ENCODE results near the gene CCDC40. TPM values are rescaled to one million over a fixed set of nuclear protein-coding genes. Genes with fewer than 3 reads are reported as not detected.

The CCDC40 gene
- total and polyA plus RNA-seq, 2 of the 13 experiments (the other 11 are each of a cell fraction or from before 2014, with no cell fraction given) = 4.1 to 5.5 TPM

DNA sequence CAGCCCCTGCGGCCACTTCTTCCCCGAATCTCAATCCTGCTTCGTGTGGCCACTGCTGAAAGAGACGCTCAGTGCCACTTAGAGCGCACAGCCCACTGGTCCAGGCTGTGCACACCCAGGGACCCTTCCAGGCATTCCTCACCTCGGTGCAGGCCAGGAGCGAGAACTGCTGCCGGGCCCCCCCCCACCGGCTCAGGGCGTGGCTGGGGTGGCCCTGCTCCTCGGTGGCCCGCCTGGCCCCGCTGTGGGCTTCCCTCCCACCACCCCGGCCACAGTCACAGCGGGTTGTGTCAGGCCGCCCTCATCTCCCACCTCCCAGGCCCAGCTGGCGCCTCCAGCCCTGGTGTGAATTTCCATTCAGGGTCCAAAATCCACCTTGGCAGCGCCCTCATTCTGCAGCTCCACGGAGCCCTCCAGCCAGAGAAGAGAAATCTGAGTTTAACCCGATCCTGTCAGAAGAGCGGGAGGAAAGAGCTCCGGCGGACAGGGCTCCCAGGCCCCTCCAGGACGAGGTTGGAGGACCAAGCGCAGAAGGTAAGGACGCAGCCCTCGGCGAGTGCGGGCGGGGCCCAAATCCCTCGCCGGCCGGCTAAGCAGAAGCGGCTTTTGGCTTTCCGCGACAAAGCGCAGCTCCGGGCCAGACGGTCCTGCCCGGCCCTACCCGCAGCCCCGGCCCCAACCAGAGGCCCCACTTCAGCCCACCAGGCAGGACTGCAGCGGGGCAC is 12.8 kb upstream of the CCDC40 start (continued):
- TF ChIP-seq ZNF672 (CRISPR knock-in tag; IDR thresholded peaks at IDR 0.05) (no peak), NR3C1 (CRISPR knock-in tag; IDR thresholded peaks at IDR 0.05) (no peak), NFE2L1 (CRISPR knock-in tag; IDR thresholded peaks at IDR 0.05; ENCODE audit: borderline replicate concordance) (no peak), KDM3A (CRISPR knock-in tag; IDR thresholded peaks at IDR 0.05; ENCODE audit: low read depth) (0 out of 2 replicates have a peak, but pooled peaks have one; percentile 55), KLF15 (CRISPR knock-in tag; IDR thresholded peaks at IDR 0.05; ENCODE audit: borderline replicate concordance) (peak; percentile 54; the same call in 1 of the 2 replicates), MEIS2 (CRISPR knock-in tag; IDR thresholded peaks at IDR 0.05) (peak; percentile 41; the same call in 1 of the 2 replicates), ZNF788 (CRISPR knock-in tag; IDR thresholded peaks at IDR 0.05; ENCODE audit: borderline replicate concordance) (peak; percentile 66; the same call in 1 of the 2 replicates), RCOR2 (CRISPR knock-in tag; IDR thresholded peaks at IDR 0.05) (peak; percentile 59; the same call in 1 of the 2 replicates), NCOA2 (CRISPR knock-in tag; IDR thresholded peaks at IDR 0.05) (peak; percentile 74), ZMAT3 (CRISPR knock-in tag; conservative IDR thresholded peaks at IDR 0.05) (0 out of 2 replicates have a peak, but pooled peaks have one; percentile 33), KAT7 (CRISPR knock-in tag; IDR thresholded peaks at IDR 0.05; ENCODE audit: borderline replicate concordance) (peak; percentile 62; the same call in 1 of the 2 replicates), ZFP36 (IDR thresholded peaks at IDR 0.05; ENCODE audit: borderline replicate concordance, low read depth, low read length, partially characterized antibody) (no peak)
- TF ChIP-seq, protein P1, sequence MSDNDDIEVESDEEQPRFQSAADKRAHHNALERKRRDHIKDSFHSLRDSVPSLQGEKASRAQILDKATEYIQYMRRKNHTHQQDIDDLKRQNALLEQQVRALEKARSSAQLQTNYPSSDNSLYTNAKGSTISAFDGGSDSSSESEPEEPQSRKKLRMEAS (IDR thresholded peaks at IDR 0.05) = peak; percentile 58
- TF ChIP-seq, protein P2, sequence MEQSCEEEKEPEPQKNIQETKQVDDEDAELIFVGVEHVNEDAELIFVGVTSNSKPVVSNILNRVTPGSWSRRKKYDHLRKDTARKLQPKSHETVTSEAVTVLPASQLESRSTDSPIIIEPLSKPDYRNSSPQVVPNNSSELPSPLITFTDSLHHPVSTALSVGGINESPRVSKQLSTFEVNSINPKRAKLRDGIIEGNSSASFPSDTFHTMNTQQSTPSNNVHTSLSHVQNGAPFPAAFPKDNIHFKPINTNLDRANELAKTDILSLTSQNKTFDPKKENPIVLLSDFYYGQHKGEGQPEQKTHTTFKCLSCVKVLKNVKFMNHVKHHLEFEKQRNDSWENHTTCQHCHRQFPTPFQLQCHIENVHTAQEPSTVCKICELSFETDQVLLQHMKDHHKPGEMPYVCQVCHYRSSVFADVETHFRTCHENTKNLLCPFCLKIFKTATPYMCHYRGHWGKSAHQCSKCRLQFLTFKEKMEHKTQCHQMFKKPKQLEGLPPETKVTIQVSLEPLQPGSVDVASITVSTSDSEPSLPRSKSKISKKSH (CRISPR knock-in tag; IDR thresholded peaks at IDR 0.05; ENCODE audit: borderline replicate concordance) = peak; percentile 16; the same call in 1 of the 2 replicates
- TF ChIP-seq, protein P3, sequence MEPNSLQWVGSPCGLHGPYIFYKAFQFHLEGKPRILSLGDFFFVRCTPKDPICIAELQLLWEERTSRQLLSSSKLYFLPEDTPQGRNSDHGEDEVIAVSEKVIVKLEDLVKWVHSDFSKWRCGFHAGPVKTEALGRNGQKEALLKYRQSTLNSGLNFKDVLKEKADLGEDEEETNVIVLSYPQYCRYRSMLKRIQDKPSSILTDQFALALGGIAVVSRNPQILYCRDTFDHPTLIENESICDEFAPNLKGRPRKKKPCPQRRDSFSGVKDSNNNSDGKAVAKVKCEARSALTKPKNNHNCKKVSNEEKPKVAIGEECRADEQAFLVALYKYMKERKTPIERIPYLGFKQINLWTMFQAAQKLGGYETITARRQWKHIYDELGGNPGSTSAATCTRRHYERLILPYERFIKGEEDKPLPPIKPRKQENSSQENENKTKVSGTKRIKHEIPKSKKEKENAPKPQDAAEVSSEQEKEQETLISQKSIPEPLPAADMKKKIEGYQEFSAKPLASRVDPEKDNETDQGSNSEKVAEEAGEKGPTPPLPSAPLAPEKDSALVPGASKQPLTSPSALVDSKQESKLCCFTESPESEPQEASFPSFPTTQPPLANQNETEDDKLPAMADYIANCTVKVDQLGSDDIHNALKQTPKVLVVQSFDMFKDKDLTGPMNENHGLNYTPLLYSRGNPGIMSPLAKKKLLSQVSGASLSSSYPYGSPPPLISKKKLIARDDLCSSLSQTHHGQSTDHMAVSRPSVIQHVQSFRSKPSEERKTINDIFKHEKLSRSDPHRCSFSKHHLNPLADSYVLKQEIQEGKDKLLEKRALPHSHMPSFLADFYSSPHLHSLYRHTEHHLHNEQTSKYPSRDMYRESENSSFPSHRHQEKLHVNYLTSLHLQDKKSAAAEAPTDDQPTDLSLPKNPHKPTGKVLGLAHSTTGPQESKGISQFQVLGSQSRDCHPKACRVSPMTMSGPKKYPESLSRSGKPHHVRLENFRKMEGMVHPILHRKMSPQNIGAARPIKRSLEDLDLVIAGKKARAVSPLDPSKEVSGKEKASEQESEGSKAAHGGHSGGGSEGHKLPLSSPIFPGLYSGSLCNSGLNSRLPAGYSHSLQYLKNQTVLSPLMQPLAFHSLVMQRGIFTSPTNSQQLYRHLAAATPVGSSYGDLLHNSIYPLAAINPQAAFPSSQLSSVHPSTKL (CRISPR knock-in tag; IDR thresholded peaks at IDR 0.05) = peak; percentile 77
- TF ChIP-seq, protein P4, sequence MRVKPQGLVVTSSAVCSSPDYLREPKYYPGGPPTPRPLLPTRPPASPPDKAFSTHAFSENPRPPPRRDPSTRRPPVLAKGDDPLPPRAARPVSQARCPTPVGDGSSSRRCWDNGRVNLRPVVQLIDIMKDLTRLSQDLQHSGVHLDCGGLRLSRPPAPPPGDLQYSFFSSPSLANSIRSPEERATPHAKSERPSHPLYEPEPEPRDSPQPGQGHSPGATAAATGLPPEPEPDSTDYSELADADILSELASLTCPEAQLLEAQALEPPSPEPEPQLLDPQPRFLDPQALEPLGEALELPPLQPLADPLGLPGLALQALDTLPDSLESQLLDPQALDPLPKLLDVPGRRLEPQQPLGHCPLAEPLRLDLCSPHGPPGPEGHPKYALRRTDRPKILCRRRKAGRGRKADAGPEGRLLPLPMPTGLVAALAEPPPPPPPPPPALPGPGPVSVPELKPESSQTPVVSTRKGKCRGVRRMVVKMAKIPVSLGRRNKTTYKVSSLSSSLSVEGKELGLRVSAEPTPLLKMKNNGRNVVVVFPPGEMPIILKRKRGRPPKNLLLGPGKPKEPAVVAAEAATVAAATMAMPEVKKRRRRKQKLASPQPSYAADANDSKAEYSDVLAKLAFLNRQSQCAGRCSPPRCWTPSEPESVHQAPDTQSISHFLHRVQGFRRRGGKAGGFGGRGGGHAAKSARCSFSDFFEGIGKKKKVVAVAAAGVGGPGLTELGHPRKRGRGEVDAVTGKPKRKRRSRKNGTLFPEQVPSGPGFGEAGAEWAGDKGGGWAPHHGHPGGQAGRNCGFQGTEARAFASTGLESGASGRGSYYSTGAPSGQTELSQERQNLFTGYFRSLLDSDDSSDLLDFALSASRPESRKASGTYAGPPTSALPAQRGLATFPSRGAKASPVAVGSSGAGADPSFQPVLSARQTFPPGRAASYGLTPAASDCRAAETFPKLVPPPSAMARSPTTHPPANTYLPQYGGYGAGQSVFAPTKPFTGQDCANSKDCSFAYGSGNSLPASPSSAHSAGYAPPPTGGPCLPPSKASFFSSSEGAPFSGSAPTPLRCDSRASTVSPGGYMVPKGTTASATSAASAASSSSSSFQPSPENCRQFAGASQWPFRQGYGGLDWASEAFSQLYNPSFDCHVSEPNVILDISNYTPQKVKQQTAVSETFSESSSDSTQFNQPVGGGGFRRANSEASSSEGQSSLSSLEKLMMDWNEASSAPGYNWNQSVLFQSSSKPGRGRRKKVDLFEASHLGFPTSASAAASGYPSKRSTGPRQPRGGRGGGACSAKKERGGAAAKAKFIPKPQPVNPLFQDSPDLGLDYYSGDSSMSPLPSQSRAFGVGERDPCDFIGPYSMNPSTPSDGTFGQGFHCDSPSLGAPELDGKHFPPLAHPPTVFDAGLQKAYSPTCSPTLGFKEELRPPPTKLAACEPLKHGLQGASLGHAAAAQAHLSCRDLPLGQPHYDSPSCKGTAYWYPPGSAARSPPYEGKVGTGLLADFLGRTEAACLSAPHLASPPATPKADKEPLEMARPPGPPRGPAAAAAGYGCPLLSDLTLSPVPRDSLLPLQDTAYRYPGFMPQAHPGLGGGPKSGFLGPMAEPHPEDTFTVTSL (CRISPR knock-in tag; IDR thresholded peaks at IDR 0.05; ENCODE audit: borderline replicate concordance) = peak; percentile 56; the same call in 1 of the 2 replicates
- TF ChIP-seq, protein P5, sequence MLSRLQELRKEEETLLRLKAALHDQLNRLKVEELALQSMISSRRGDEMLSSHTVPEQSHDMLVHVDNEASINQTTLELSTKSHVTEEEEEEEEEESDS (CRISPR knock-in tag; IDR thresholded peaks at IDR 0.05; ENCODE audit: borderline replicate concordance) = peak; percentile 74; the same call in 1 of the 2 replicates
